ENCODE measurements around the gene KSR1.

Gene KSR1

GRCh38 chr17:27575912-27576252, 119.6 kb downstream of the KSR1 start:
- Histone ChIP-seq H3K36me3 (ENCODE audit: insufficient read depth, low read length) (no peaks in the 10 kb centered on the region), H3K9ac (ENCODE audit: low read depth, low read length) (no peak overlapping the region), H3K4me2 (ENCODE audit: low read length) (no peak overlapping the region), H3K4me1 (ENCODE audit: control insufficient read depth, insufficient read depth, low read length) (peaks cover 26% of the 10 kb centered on the region), H3K4me3 (ENCODE audit: low read length) (no peak overlapping the region), H3K9me3 (replicated peaks; ENCODE audit: low read length) (no peaks in the 10 kb centered on the region), H3K27me3 (ENCODE audit: control insufficient read depth, insufficient read depth, low read length) (no peaks in the 10 kb centered on the region)

- H3K4me3 ChIP-seq (ENCODE audit: low read length) = no peak overlapping the region
- no peaks in the 10 kb centered on the region for H3K27me3 ChIP-seq (ENCODE audit: control insufficient read depth, insufficient read depth, low read length)
- peak overlapping the region; percentile 68 for H3K9ac ChIP-seq (ENCODE audit: low read depth, low read length)
Observed at GRCh38 chr17:27576477-27577083, 120.3 kb downstream of the KSR1 start.

GRCh38 chr17:27577121-27577761, 121.0 kb downstream of the KSR1 start:
- Histone ChIP-seq H3K9ac (ENCODE audit: low read depth, low read length) (peak overlapping the region; percentile 68), H3K27me3 (ENCODE audit: control insufficient read depth, insufficient read depth, low read length) (no peaks in the 10 kb centered on the region), H3K4me1 (ENCODE audit: control insufficient read depth, insufficient read depth, low read length) (peaks cover 26% of the 10 kb centered on the region), H3K4me3 (ENCODE audit: low read length) (no peak overlapping the region), H3K9me3 (replicated peaks; ENCODE audit: low read length) (no peaks in the 10 kb centered on the region), H3K36me3 (ENCODE audit: insufficient read depth, low read length) (no peaks in the 10 kb centered on the region), H3K4me2 (ENCODE audit: low read length) (peak overlapping the region; percentile 36)

More at GRCh38 chr17:27576477-27577083, 120.3 kb downstream of the KSR1 start:
- Histone ChIP-seq H3K4me1 (ENCODE audit: control insufficient read depth, insufficient read depth, low read length) (peaks cover 26% of the 10 kb centered on the region), H3K36me3 (ENCODE audit: insufficient read depth, low read length) (no peaks in the 10 kb centered on the region), H3K4me2 (ENCODE audit: low read length) (no peak overlapping the region), H3K9me3 (replicated peaks; ENCODE audit: low read length) (no peaks in the 10 kb centered on the region)

- Histone ChIP-seq H3K4me1 (ENCODE audit: control insufficient read depth, insufficient read depth, low read length) (peaks cover 26% of the 10 kb centered on the region), H3K4me3 (ENCODE audit: low read length) (no peak overlapping the region), H3K4me2 (ENCODE audit: low read length) (no peak overlapping the region), H3K27me3 (ENCODE audit: control insufficient read depth, insufficient read depth, low read length) (no peaks in the 10 kb centered on the region), H3K36me3 (ENCODE audit: insufficient read depth, low read length) (no peaks in the 10 kb centered on the region), H3K9me3 (replicated peaks; ENCODE audit: low read length) (no peaks in the 10 kb centered on the region), H3K9ac (ENCODE audit: low read depth, low read length) (peak overlapping the region; percentile 68)
Observed at GRCh38 chr17:27577884-27578717, 121.9 kb downstream of the KSR1 start.

GRCh38 chr17:27578718-27579085, 122.5 kb downstream of the KSR1 start:
- Histone ChIP-seq H3K9ac (ENCODE audit: low read depth, low read length) (no peak overlapping the region), H3K4me3 (ENCODE audit: low read length) (no peak overlapping the region), H3K36me3 (ENCODE audit: insufficient read depth, low read length) (no peaks in the 10 kb centered on the region), H3K4me1 (ENCODE audit: control insufficient read depth, insufficient read depth, low read length) (peaks cover 22% of the 10 kb centered on the region), H3K27me3 (ENCODE audit: control insufficient read depth, insufficient read depth, low read length) (no peaks in the 10 kb centered on the region), H3K4me2 (ENCODE audit: low read length) (no peak overlapping the region), H3K9me3 (replicated peaks; ENCODE audit: low read length) (no peaks in the 10 kb centered on the region)

- no peak overlapping the region for H3K4me2 ChIP-seq (ENCODE audit: low read length)
Observed at GRCh38 chr17:27579304-27579703, 123.1 kb downstream of the KSR1 start.

GRCh38 chr17:27579897-27580321, 123.7 kb downstream of the KSR1 start:
- Histone ChIP-seq H3K9ac (ENCODE audit: low read depth, low read length) (no peak overlapping the region), H3K4me1 (ENCODE audit: control insufficient read depth, insufficient read depth, low read length) (peaks cover 15% of the 10 kb centered on the region), H3K27me3 (ENCODE audit: control insufficient read depth, insufficient read depth, low read length) (no peaks in the 10 kb centered on the region), H3K4me2 (ENCODE audit: low read length) (no peak overlapping the region), H3K9me3 (replicated peaks; ENCODE audit: low read length) (no peaks in the 10 kb centered on the region), H3K4me3 (ENCODE audit: low read length) (no peak overlapping the region), H3K36me3 (ENCODE audit: insufficient read depth, low read length) (no peaks in the 10 kb centered on the region)

More at GRCh38 chr17:27579304-27579703, 123.1 kb downstream of the KSR1 start:
- H3K9ac ChIP-seq (ENCODE audit: low read depth, low read length) = no peak overlapping the region
- H3K36me3 ChIP-seq (ENCODE audit: insufficient read depth, low read length) = no peaks in the 10 kb centered on the region
- no peaks in the 10 kb centered on the region for H3K27me3 ChIP-seq (ENCODE audit: control insufficient read depth, insufficient read depth, low read length)
- H3K9me3 ChIP-seq (replicated peaks; ENCODE audit: low read length) = no peaks in the 10 kb centered on the region
- peaks cover 16% of the 10 kb centered on the region for H3K4me1 ChIP-seq (ENCODE audit: control insufficient read depth, insufficient read depth, low read length)
- no peak overlapping the region for H3K4me3 ChIP-seq (ENCODE audit: low read length)

GRCh38 chr17:27581016-27581415, 124.8 kb downstream of the KSR1 start:
- Histone ChIP-seq H3K4me1 (ENCODE audit: control insufficient read depth, insufficient read depth, low read length) (peaks cover 19% of the 10 kb centered on the region), H3K36me3 (ENCODE audit: insufficient read depth, low read length) (no peaks in the 10 kb centered on the region), H3K9me3 (replicated peaks; ENCODE audit: low read length) (no peaks in the 10 kb centered on the region), H3K4me2 (ENCODE audit: low read length) (no peak overlapping the region), H3K9ac (ENCODE audit: low read depth, low read length) (no peak overlapping the region), H3K4me3 (ENCODE audit: low read length) (no peak overlapping the region), H3K27me3 (ENCODE audit: control insufficient read depth, insufficient read depth, low read length) (no peaks in the 10 kb centered on the region)

- Histone ChIP-seq H3K4me1 (ENCODE audit: control insufficient read depth, insufficient read depth, low read length) (peaks cover 21% of the 10 kb centered on the region), H3K4me3 (ENCODE audit: low read length) (no peak overlapping the region), H3K9me3 (replicated peaks; ENCODE audit: low read length) (no peaks in the 10 kb centered on the region), H3K9ac (ENCODE audit: low read depth, low read length) (no peak overlapping the region), H3K36me3 (ENCODE audit: insufficient read depth, low read length) (no peaks in the 10 kb centered on the region), H3K27me3 (ENCODE audit: control insufficient read depth, insufficient read depth, low read length) (no peaks in the 10 kb centered on the region), H3K4me2 (ENCODE audit: low read length) (no peak overlapping the region)
Observed at GRCh38 chr17:27582696-27583095, 126.4 kb downstream of the KSR1 start.

GRCh38 chr17:27585153-27585681, 129.0 kb downstream of the KSR1 start:
- no peak overlapping the region for H3K4me3 ChIP-seq (ENCODE audit: low read length)
- H3K9me3 ChIP-seq (replicated peaks; ENCODE audit: low read length) = no peaks in the 10 kb centered on the region
- H3K9ac ChIP-seq (ENCODE audit: low read depth, low read length) = no peak overlapping the region
- no peak overlapping the region for H3K4me2 ChIP-seq (ENCODE audit: low read length)
- H3K27me3 ChIP-seq (ENCODE audit: control insufficient read depth, insufficient read depth, low read length) = no peaks in the 10 kb centered on the region
- H3K4me1 ChIP-seq (ENCODE audit: control insufficient read depth, insufficient read depth, low read length) = peaks cover 20% of the 10 kb centered on the region
- no peaks in the 10 kb centered on the region for H3K36me3 ChIP-seq (ENCODE audit: insufficient read depth, low read length)

- Histone ChIP-seq H3K9me3 (replicated peaks; ENCODE audit: low read length) (no peaks in the 10 kb centered on the region), H3K4me1 (ENCODE audit: control insufficient read depth, insufficient read depth, low read length) (peaks cover 20% of the 10 kb centered on the region), H3K4me3 (ENCODE audit: low read length) (no peak overlapping the region), H3K36me3 (ENCODE audit: insufficient read depth, low read length) (no peaks in the 10 kb centered on the region), H3K27me3 (ENCODE audit: control insufficient read depth, insufficient read depth, low read length) (no peaks in the 10 kb centered on the region), H3K9ac (ENCODE audit: low read depth, low read length) (no peak overlapping the region), H3K4me2 (ENCODE audit: low read length) (no peak overlapping the region)
Observed at GRCh38 chr17:27585792-27586191, 129.5 kb downstream of the KSR1 start.
